ENCODE measurements around the gene RAD51AP2.
A peak's percentile ranks its signal among the peaks of the same experiment; 100 is the strongest.

RAD51AP2 gene

GRCh38 chr2:17475286-17475685 lies 43.0 kb downstream of the RAD51AP2 start:
- DNase-seq (ENCODE audit: low read depth), result no peak
- H3K4me3 ChIP-seq (ENCODE audit: control insufficient read depth, low read depth, low read length), result no peak overlapping the region
- TF ChIP-seq CTCF (IDR thresholded peaks at IDR 0.05; ENCODE audit: control insufficient read depth, insufficient read depth, low read depth, low read length, missing control alignments), result no peak

DNA sequence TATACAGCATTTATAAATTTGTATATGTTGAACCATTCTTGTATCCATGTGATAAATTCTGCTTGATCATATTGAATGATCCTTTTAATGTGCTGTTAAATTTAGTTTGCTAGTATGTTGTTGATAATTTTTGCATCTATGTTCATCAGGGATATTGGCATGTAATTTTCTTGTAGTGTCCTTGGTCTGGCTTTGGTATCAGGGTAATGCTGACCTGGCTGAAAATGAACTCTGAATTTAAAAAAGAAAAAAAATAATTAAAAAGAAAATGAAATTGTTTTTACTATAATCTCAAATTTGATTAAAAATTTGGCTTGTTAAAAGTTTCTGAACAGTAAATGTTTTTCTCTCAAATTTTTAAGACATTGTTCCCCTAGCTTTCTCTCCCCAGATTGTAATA lies 46.3 kb downstream of the RAD51AP2 start:
- TF ChIP-seq CTCF (IDR thresholded peaks at IDR 0.05; ENCODE audit: control insufficient read depth, insufficient read depth, low read depth, low read length, missing control alignments), result no peak
- no peak for DNase-seq (ENCODE audit: low read depth)
- H3K4me3 ChIP-seq (ENCODE audit: control insufficient read depth, low read depth, low read length), result no peak overlapping the region

GRCh38 chr2:17470855-17471641 lies 47.2 kb downstream of the RAD51AP2 start:
- peak overlapping the region; percentile 15; the same call in 1 of the 2 replicates for H3K4me3 ChIP-seq (ENCODE audit: control insufficient read depth, low read depth, low read length)
- peak; percentile 48 for DNase-seq (ENCODE audit: low read depth)
- peak; percentile 65 for TF ChIP-seq CTCF (IDR thresholded peaks at IDR 0.05; ENCODE audit: control insufficient read depth, insufficient read depth, low read depth, low read length, missing control alignments)

DNA sequence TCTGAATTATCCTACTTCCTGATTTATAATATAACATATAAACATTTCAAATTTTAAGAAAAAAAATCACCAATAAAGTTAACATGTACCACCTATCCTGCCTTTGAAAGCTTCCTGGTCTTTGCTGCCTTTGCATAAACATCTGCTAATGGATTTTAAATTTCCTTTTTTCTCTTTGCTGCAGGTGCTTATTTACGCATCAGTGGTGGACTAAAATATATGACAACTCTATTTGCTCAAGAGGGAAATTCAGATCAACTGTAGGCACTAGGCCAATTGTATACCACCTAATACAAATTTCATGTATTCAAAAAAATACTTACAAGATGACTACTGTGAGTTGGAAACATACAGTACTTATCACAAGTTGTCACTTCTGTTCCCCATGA lies 57.2 kb downstream of the RAD51AP2 start:
- H3K4me3 ChIP-seq (ENCODE audit: control insufficient read depth, low read depth, low read length), result no peak overlapping the region
- TF ChIP-seq CTCF (IDR thresholded peaks at IDR 0.05; ENCODE audit: control insufficient read depth, insufficient read depth, low read depth, low read length, missing control alignments), result no peak

More for the DNA sequence above, 57.2 kb downstream of the RAD51AP2 start:
- no peak for DNase-seq (ENCODE audit: low read depth)
